ENCODE measurements around the gene C3orf18. TPM values are rescaled to one million over a fixed set of nuclear protein-coding genes. Genes with fewer than 3 reads are reported as not detected.

Gene C3orf18
- total and polyA plus RNA-seq, 8 donors = 4.9 to 75.0 (median 8.2) TPM; not detected in 1

- peaks cover 17 to 20% (median 19%) of the 10 kb centered on the region in 4 donors for H3K36me3 ChIP-seq
- H3K4me1 ChIP-seq = peaks cover 40 to 82% (median 76%) of the 10 kb centered on the region in 4 donors
- WGBS, 5 donors = 0 to 1% (median 0%) methylated on average over 44 to 75 of the region's 75 CpGs
- peak; percentile 94 to 98 for DNase-seq
- TF ChIP-seq POLR2A (IDR thresholded peaks at IDR 0.05) (peak in 1 of 4 donors; percentile 46), CTCF (IDR thresholded peaks at IDR 0.05) (peak in 2 of 7 experiments; percentile 5 to 8), EP300 (IDR thresholded peaks at IDR 0.05) (no peak), POLR2AphosphoS5 (IDR thresholded peaks at IDR 0.05) (peak; percentile 20 to 94 (median 84))
- no peaks in the 10 kb centered on the region for H3K27me3 ChIP-seq
- no peaks in the 10 kb centered on the region for H3K9me3 ChIP-seq
- intact Hi-C loops (cut with DNase I; ENCODE audit: low total_unique reads) = loop anchor here (5.0 kb wide), 1 partner anchor 39 kb away; no protein-coding TSS in a partner anchor
- peak within 1 kb of the TSS; percentile 87 to 97 (median 91) for H3K27ac ChIP-seq
- peak within 1 kb of the TSS; percentile 59 to 83 (median 71) for H3K4me3 ChIP-seq
Measured at GRCh38 chr3:50611464-50612233, 44.1 kb upstream of the C3orf18 start, which contains the start of gene CISH. TSS of gene CISH (minus strand) at chr3:50611774. CDS start at chr3:50611650, 124 bp downstream.

- Histone ChIP-seq H3K27ac (peak overlapping the region; percentile 87 to 97 (median 91)), H3K36me3 (peaks cover 19 to 26% (median 25%) of the 10 kb centered on the region in 4 donors), H3K27me3 (no peaks in the 10 kb centered on the region), H3K4me1 (peaks cover 41 to 83% (median 77%) of the 10 kb centered on the region in 4 donors), H3K4me3 (peak overlapping the region; percentile 59 to 83 (median 71)), H3K9me3 (no peaks in the 10 kb centered on the region)
- no peak for TF ChIP-seq POLR2A (IDR thresholded peaks at IDR 0.05)
- no peak for TF ChIP-seq CTCF (IDR thresholded peaks at IDR 0.05)
- no peak for TF ChIP-seq POLR2AphosphoS5 (IDR thresholded peaks at IDR 0.05)
- TF ChIP-seq EP300 (IDR thresholded peaks at IDR 0.05) = no peak
- 5 to 9% (median 6%) methylated on average over 10 of the region's 10 CpGs for WGBS, 5 donors
- no peak for DNase-seq
- intact Hi-C loops (cut with DNase I; ENCODE audit: low total_unique reads) = loop anchor here (5.0 kb wide), 1 partner anchor 39 kb away; no protein-coding TSS in a partner anchor
Measured at GRCh38 chr3:50610992-50611463, 43.5 kb upstream of the C3orf18 start.

GRCh38 chr3:50610181-50610971 lies 42.8 kb upstream of the C3orf18 start:
- DNase-seq = peak; percentile 84 to 89
- WGBS, 5 donors = 43 to 57% (median 53%) methylated on average over 4 to 6 of the region's 6 CpGs
- Histone ChIP-seq H3K4me1 (peaks cover 45 to 84% (median 79%) of the 10 kb centered on the region in 4 donors), H3K9me3 (no peaks in the 10 kb centered on the region), H3K36me3 (peaks cover 19 to 29% (median 28%) of the 10 kb centered on the region in 4 donors), H3K27me3 (no peaks in the 10 kb centered on the region), H3K4me3 (peak overlapping the region; percentile 59 to 83 (median 71)), H3K27ac (peak overlapping the region; percentile 87 to 97 (median 91))
- TF ChIP-seq CTCF (IDR thresholded peaks at IDR 0.05) (no peak), POLR2AphosphoS5 (IDR thresholded peaks at IDR 0.05) (peak in 1 of 3 donors; percentile 24)
- intact Hi-C loops (cut with DNase I; ENCODE audit: low total_unique reads) = loop anchor here (5.0 kb wide), 1 partner anchor 38 kb away; no protein-coding TSS in a partner anchor

GRCh38 chr3:50609763-50610085 lies 42.2 kb upstream of the C3orf18 start:
- peak overlapping the region; percentile 59 to 83 (median 71) for H3K4me3 ChIP-seq
- H3K9me3 ChIP-seq = no peaks in the 10 kb centered on the region
- peaks cover 19 to 34% (median 33%) of the 10 kb centered on the region in 4 donors for H3K36me3 ChIP-seq
- WGBS, 5 donors = 81 to 90% (median 86%) methylated on average over 3 of the region's 3 CpGs
- intact Hi-C loops (cut with DNase I; ENCODE audit: low total_unique reads) = loop anchor here (5.0 kb wide), 1 partner anchor 37 kb away; no protein-coding TSS in a partner anchor
- TF ChIP-seq POLR2AphosphoS5 (IDR thresholded peaks at IDR 0.05) (no peak), POLR2A (IDR thresholded peaks at IDR 0.05) (no peak), EP300 (IDR thresholded peaks at IDR 0.05) (no peak), CTCF (IDR thresholded peaks at IDR 0.05) (no peak)
- peaks cover 51 to 91% (median 85%) of the 10 kb centered on the region in 4 donors for H3K4me1 ChIP-seq
- no peak for DNase-seq
- H3K27ac ChIP-seq = peak overlapping the region; percentile 87 to 97 (median 91)
- no peaks in the 10 kb centered on the region for H3K27me3 ChIP-seq
